GM12878 (cell line): Measurements from ENCODE around the gene RPUSD3. TPM values are rescaled to one million over a fixed set of nuclear protein-coding genes. Genes with fewer than 3 reads are reported as not detected.

Experiments
- ATAC-seq: fragments of 200-7000 bp; cut with Tn5 transposase; 3 replicates; pipeline ENCODE4 v1.9.1; 2020; ENCODE audit warnings: mild to moderate bottlenecking, moderate library complexity
- BruUV-seq: library from RNA; stranded (reverse); fragments of 400-500 nt; replicated peaks from 2 replicates; lab custom pipeline; 2021; lab: Mats Ljungman, UMichigan
- CTCF ChIA-PET: fragments of 300-600 bp; sonication (Branson Sonifier 250); formaldehyde crosslinking; extraction: SDS; loops from one replicate; lab custom pipeline; 2021; ENCODE audit warnings: inconsistent platforms; lab: Yijun Ruan, JAX
- POLR2A ChIA-PET: fragments of 350-600 bp; formaldehyde crosslinking; extraction: SDS; loops from one replicate; lab custom pipeline; 2021; ENCODE audit warnings: inconsistent platforms; lab: Charles Lee
- RAD21 ChIA-PET: fragments of 300-600 bp; sonication (Branson Sonifier 250); formaldehyde crosslinking; loops from one replicate; lab custom pipeline; 2023; ENCODE audit warnings: antibody characterized with exemption; ENCODE audit not compliant: unreplicated experiment; lab: Charles Lee
- SMC1A ChIA-PET: fragments of 300-600 bp; sonication (Branson Sonifier 250); formaldehyde crosslinking; loops from one replicate; lab custom pipeline; 2023; ENCODE audit not compliant: unreplicated experiment, uncharacterized antibody; lab: Charles Lee
- DNase-seq: peaks from one replicate; pipeline ENCODE4 v3.0.0-alpha.2; 2011; ENCODE audit warnings: low read depth, low spot score
- FAIRE-seq: peaks from 3 replicates; lab custom pipeline; 2011; peaks lifted over from hg19 to GRCh38; lab: Jason Lieb, UNC
- H2AFZ ChIP-seq: 2 replicates; pipeline ENCODE4 v1.6.0; 2011; ENCODE audit warnings: low read depth, low read length, control low read depth; ENCODE audit not compliant: control insufficient read depth
- H3K27ac ChIP-seq: 2 replicates; pipeline ENCODE4 v1.5.1; 2011; ENCODE audit warnings: control low read depth; ENCODE audit not compliant: control insufficient read depth, insufficient read depth
- H3K27me3 ChIP-seq, 2 experiments: replicated peaks in 1 of 2; 2 replicates each; pipeline versions ENCODE4 v1.6.0 to v1.6.1; 2011; ENCODE audit warnings: low read length in 1 of 2; ENCODE audit not compliant: control insufficient read depth in 2 of 2, insufficient read depth in 2 of 2
- H3K36me3 ChIP-seq, 2 experiments: 2 replicates each; pipeline ENCODE4 v1.5.1; 2011; ENCODE audit warnings: low read length in 1 of 2; ENCODE audit not compliant: control insufficient read depth in 2 of 2, insufficient read depth in 2 of 2
- H3K4me1 ChIP-seq: 2 replicates; pipeline ENCODE4 v1.6.1; 2011; ENCODE audit warnings: mild to moderate bottlenecking, low read length, moderate library complexity, mixed read lengths; ENCODE audit not compliant: control insufficient read depth, insufficient read depth
- H3K4me2 ChIP-seq: 2 replicates; pipeline ENCODE4 v1.6.0; 2011; ENCODE audit warnings: control low read depth; ENCODE audit not compliant: control insufficient read depth, insufficient read depth
- H3K4me3 ChIP-seq: fragments of 200-600 bp; sonication (generic); 2 replicates; pipeline ENCODE4 v1.5.1; 2016
- H3K79me2 ChIP-seq: 2 replicates; pipeline ENCODE4 v1.6.0; 2011; ENCODE audit warnings: low read length; ENCODE audit not compliant: control insufficient read depth, insufficient read depth
- H3K9ac ChIP-seq: 2 replicates; pipeline ENCODE4 v1.8.0; 2011; ENCODE audit warnings: low read length, control low read depth, mixed read lengths; ENCODE audit not compliant: control insufficient read depth, insufficient read depth
- H3K9me3 ChIP-seq: replicated peaks from 3 replicates; pipeline ENCODE4 v1.5.1; 2011; ENCODE audit warnings: mild to moderate bottlenecking, low read length; ENCODE audit not compliant: control insufficient read depth, insufficient read depth
- H4K20me1 ChIP-seq: 2 replicates; pipeline ENCODE4 v1.6.0; 2011; ENCODE audit not compliant: control insufficient read depth, insufficient read depth
- BRCA1 ChIP-seq: IDR thresholded peaks from 2 replicates; pipeline ENCODE4 v1.6.1; 2011; ENCODE audit warnings: low read depth, low read length, improper control_type of control experiment
- CREB1 ChIP-seq: IDR thresholded peaks from 2 replicates; pipeline ENCODE4 v1.6.1; 2012; ENCODE audit warnings: low read depth, mild to moderate bottlenecking, inconsistent platforms
- POLR2AphosphoS5 ChIP-seq: IDR thresholded peaks from 2 replicates; pipeline ENCODE4 v1.6.1; 2011; ENCODE audit warnings: mild to moderate bottlenecking, low read length, inconsistent platforms
- SUPT20H ChIP-seq: IDR thresholded peaks from 2 replicates; pipeline ENCODE4 v1.6.1; 2011; ENCODE audit warnings: low read depth, mild to moderate bottlenecking, low read length, moderate library complexity, borderline replicate concordance; ENCODE audit not compliant: control insufficient read depth
- ZNF384 ChIP-seq: IDR thresholded peaks from 2 replicates; pipeline ENCODE4 v1.6.1; 2012; ENCODE audit warnings: low read depth, mild to moderate bottlenecking, low read length, improper control_type of control experiment, borderline replicate concordance
- WGBS: methylation state at CpG from one replicate; pipeline ENCODE4 v1.1.6; 2016; ENCODE audit warnings: low lambda C conversion rate; ENCODE audit not compliant: insufficient replicate concordance, insufficient coverage; ENCODE audit errors: missing lambda C conversion rate; 5-methylcytosine and 5-hydroxymethylcytosine counted together
- in situ Hi-C: fragments of 300-500 bp; cut with MboI; formaldehyde crosslinking; loops from 9 replicates; pipeline ENCODE4 v1.14.3; 2018; ENCODE audit warnings: mixed read lengths
- intact Hi-C: fragments of 100-400 bp; cut with micrococcal nuclease; formaldehyde crosslinking; loops from one replicate; pipeline ENCODE4 v1.14.2; 2022; ENCODE audit not compliant: unreplicated experiment
- polyA plus RNA-seq, 11 experiments: library from polyadenylated mRNA; depleted of rRNA in 4 of 11; unstranded in 6 of 11; stranded (reverse) in 5 of 11; fragments of >200 nt; fragmentation: Nextera tagmentation in 4 of 11; fragmentation: Illumina TruSeq in 1 of 11; extraction: Ambion mirVana in 4 of 11; extraction: Trizol in 1 of 11; gene quantifications; 1 replicate in 1 of 11; 2 replicates in 10 of 11; pipeline versions ENCODE4 v1.2.1 to v1.2.3, GENCODE V29; 2011 to 2016; ENCODE audit warnings: inconsistent platforms in 2 of 11, missing spikeins in 2 of 11, low read depth in 1 of 11
- total RNA-seq, 4 experiments: library from RNA; depleted of rRNA in 3 of 4; stranded (reverse); fragments of >200 nt in 3 of 4; fragmentation: Illumina TruSeq in 1 of 4; extraction: Trizol in 1 of 4; gene quantifications; 2 replicates each; pipeline versions ENCODE4 v1.2.1 to v1.2.3, GENCODE V29; 2013 to 2021
- TF ChIP-seq, protein P1 (sequence below): fragments of 450-650 bp; IDR thresholded peaks from 2 replicates; pipeline ENCODE4 v1.6.1; 2017; ENCODE audit warnings: mild to moderate bottlenecking, moderate library complexity

The RPUSD3 gene
- total and polyA plus RNA-seq, 10 of the 15 experiments (the other 5 are each of a cell fraction or from before 2014, with no cell fraction given) = 6.4 to 72.9 (median 41.8) TPM

DNA sequence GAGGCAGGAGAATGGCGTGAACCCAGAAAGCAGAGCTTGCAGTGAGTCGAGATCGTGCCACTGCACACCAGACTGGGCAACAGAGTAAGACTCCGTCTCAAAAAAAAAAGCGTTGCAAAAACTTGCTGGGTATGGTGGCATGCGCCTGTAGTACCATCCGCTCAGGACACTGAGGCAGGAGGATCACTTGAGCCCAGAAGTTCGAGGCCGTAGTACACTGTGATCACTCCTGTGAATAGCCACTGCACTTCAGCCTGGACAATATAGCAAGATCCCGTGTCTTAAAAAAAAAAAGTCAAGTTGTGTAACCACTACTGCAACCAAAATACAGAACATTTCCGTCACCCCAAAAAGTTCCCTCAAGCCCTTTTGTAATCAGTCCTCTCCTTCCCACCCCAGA, 49.4 kb downstream of the RPUSD3 start:
- peak overlapping the region; percentile 45 for H3K27ac ChIP-seq
- peak overlapping the region; percentile 97 for H3K9ac ChIP-seq

More for the DNA sequence above, 49.4 kb downstream of the RPUSD3 start:
- ChIA-PET SMC1A (interaction anchor here (1.6 kb wide), 1 partner anchor 13 kb away, joined by 7 read pairs; no protein-coding TSS in a partner anchor), POLR2A (interaction anchor here (1.2 to 2.8 kb wide), 2 partner anchors 14 to 19 kb away, joined by 4 to 19 read pairs; no protein-coding TSS in a partner anchor), RAD21 (interaction anchor here (1.8 kb wide), 1 partner anchor 14 kb away, joined by 5 read pairs; no protein-coding TSS in a partner anchor), CTCF (interaction anchor here (1.2 kb wide), 1 partner anchor 17 kb away, joined by 4 read pairs; no protein-coding TSS in a partner anchor)
- Histone ChIP-seq H3K4me2 (peak overlapping the region; percentile 36), H3K4me1 (peaks cover 14% of the 10 kb centered on the region), H3K27me3 (no peaks in the 10 kb centered on the region), H3K79me2 (peaks cover 68% of the 10 kb centered on the region), H2AFZ (no peak overlapping the region), H3K9me3 (no peaks in the 10 kb centered on the region), H3K4me3 (peak overlapping the region; percentile 89), H4K20me1 (peaks cover 6% of the 10 kb centered on the region; the same call in 1 of the 2 replicates), H3K36me3 (peaks cover 9 to 26% of the 10 kb centered on the region in 2 experiments)
- TF ChIP-seq POLR2AphosphoS5 = no peak; the same call in 1 of the 2 replicates
- no peak for TF ChIP-seq ZNF384
- no peak for TF ChIP-seq CREB1
- TF ChIP-seq, protein P1, sequence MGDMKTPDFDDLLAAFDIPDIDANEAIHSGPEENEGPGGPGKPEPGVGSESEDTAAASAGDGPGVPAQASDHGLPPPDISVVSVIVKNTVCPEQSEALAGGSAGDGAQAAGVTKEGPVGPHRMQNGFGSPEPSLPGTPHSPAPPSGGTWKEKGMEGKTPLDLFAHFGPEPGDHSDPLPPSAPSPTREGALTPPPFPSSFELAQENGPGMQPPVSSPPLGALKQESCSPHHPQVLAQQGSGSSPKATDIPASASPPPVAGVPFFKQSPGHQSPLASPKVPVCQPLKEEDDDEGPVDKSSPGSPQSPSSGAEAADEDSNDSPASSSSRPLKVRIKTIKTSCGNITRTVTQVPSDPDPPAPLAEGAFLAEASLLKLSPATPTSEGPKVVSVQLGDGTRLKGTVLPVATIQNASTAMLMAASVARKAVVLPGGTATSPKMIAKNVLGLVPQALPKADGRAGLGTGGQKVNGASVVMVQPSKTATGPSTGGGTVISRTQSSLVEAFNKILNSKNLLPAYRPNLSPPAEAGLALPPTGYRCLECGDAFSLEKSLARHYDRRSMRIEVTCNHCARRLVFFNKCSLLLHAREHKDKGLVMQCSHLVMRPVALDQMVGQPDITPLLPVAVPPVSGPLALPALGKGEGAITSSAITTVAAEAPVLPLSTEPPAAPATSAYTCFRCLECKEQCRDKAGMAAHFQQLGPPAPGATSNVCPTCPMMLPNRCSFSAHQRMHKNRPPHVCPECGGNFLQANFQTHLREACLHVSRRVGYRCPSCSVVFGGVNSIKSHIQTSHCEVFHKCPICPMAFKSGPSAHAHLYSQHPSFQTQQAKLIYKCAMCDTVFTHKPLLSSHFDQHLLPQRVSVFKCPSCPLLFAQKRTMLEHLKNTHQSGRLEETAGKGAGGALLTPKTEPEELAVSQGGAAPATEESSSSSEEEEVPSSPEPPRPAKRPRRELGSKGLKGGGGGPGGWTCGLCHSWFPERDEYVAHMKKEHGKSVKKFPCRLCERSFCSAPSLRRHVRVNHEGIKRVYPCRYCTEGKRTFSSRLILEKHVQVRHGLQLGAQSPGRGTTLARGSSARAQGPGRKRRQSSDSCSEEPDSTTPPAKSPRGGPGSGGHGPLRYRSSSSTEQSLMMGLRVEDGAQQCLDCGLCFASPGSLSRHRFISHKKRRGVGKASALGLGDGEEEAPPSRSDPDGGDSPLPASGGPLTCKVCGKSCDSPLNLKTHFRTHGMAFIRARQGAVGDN = no peak
- TF ChIP-seq SUPT20H = no peak
- no peak for TF ChIP-seq BRCA1
- in situ Hi-C loops (no loop called here), intact Hi-C loops (loop anchor here (5.0 kb wide), 3 partner anchors 62 to 142 kb away; partner anchors contain the start of genes BRPF1 and CRELD1)
- ATAC-seq (no peak), FAIRE-seq (no peak), DNase-seq (no peak)
- WGBS = 78% methylated on average over 11 of the region's 11 CpGs
- no TSS peak for BruUV-seq
